ELR (cell line): ENCODE measurements around the gene APOL1.

Experiments used
- DNase-seq: peaks from one replicate; pipeline ENCODE4 v3.0.0-alpha.2; 2015; ENCODE audit warnings: low read depth

Gene APOL1

GRCh38 chr22:36308880-36309279 lies 55.9 kb downstream of the APOL1 start:
- no peak for DNase-seq

GRCh38 chr22:36311386-36312085 lies 58.6 kb downstream of the APOL1 start:
- peak; percentile 67 for DNase-seq

GRCh38 chr22:36315325-36315724 lies 62.4 kb downstream of the APOL1 start:
- DNase-seq: no peak

GRCh38 chr22:36316419-36316818 lies 63.5 kb downstream of the APOL1 start:
- DNase-seq: no peak
